ENCODE data around the gene RABEP1. TPM values are rescaled to one million over a fixed set of nuclear protein-coding genes. Genes with fewer than 3 reads are reported as not detected.

RABEP1 gene
- total and polyA plus RNA-seq, 9 of the 15 experiments (the other 6 are each of a cell fraction or from before 2014, with no cell fraction given) = 8.2 to 38.9 (median 30.3) TPM

DNA sequence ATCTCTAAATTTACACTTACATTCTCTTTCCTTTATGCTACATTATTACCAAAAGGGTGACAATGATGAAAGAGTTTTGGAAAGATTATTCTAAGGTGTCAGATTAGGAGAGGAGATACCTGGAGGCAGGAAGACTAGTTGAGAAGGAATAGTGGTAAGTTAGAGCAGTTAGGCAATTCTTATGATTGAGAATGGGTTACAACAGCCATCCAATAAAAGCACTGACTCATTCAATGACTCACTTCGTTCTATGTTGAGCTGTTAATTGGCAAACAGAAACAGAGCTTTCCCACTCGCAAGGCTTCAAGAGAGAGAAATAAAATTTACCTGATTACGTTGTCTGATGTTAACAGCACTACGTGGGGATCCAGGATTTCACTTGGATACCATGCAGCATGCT, 131.6 kb downstream of the RABEP1 start (continued):
- TF ChIP-seq NFE2 (IDR thresholded peaks at IDR 0.05; ENCODE audit: low read depth) = peak; percentile 46
- peak; percentile 97 for TF ChIP-seq FOSL1 (tag; conservative IDR thresholded peaks at IDR 0.05)
- peak; percentile 70 for TF ChIP-seq CEBPG (CRISPR knock-in tag; IDR thresholded peaks at IDR 0.05)
- TF ChIP-seq CEBPG (tag; conservative IDR thresholded peaks at IDR 0.05 in 1 of 2, IDR thresholded peaks at IDR 0.05 in 1 of 2) = peak; percentile 21 to 92; a peak in 3 of 4 replicates
- peak; percentile 31; the same call in 1 of the 2 replicates for TF ChIP-seq SMARCC2 (IDR thresholded peaks at IDR 0.05; ENCODE audit: low read depth)
- TF ChIP-seq ZKSCAN8 (CRISPR knock-in tag; IDR thresholded peaks at IDR 0.05) = no peak

- no peak overlapping the region for H3K4me3 ChIP-seq
- H3K9me3 ChIP-seq (replicated peaks; ENCODE audit: control insufficient read depth, insufficient read depth, low read depth, low read length) = no peaks in the 10 kb centered on the region
- H3K9ac ChIP-seq (ENCODE audit: insufficient read depth in 1 of 2, low read depth in 2 of 2, low read length in 2 of 2) = peak overlapping the region in 1 of 2 experiments; percentile 22; a peak in 1 of 4 replicates
- FAIRE-seq (no peak), ATAC-seq (no peak), DNase-seq (ENCODE audit: extremely low read depth in 1 of 4, low spot score in 3 of 4) (no peak)
- TF ChIP-seq FOSL1 (tag; conservative IDR thresholded peaks at IDR 0.05) (0 out of 2 replicates have a peak, but pooled peaks have one; percentile 14), REST (IDR thresholded peaks at IDR 0.05; ENCODE audit: borderline replicate concordance) (no peak), REST (CRISPR knock-in tag; IDR thresholded peaks at IDR 0.05; ENCODE audit: low read depth) (no peak), KLF10 (CRISPR knock-in tag; IDR thresholded peaks at IDR 0.05) (no peak)
- peaks cover 77% of the 10 kb centered on the region for H3K79me2 ChIP-seq (ENCODE audit: control insufficient read depth, insufficient read depth, low read length)
- H3K36me3 ChIP-seq (ENCODE audit: control insufficient read depth, insufficient read depth, low read length) = peaks cover 56% of the 10 kb centered on the region
- H3K4me1 ChIP-seq (replicated peaks in 1 of 2; ENCODE audit: control insufficient read depth in 2 of 2, insufficient read depth in 2 of 2, low read length in 2 of 2) = peaks cover 3 to 9% of the 10 kb centered on the region in 2 experiments; a peak in 3 of 5 replicates
- no peaks in the 10 kb centered on the region for H4K20me1 ChIP-seq (replicated peaks; ENCODE audit: control insufficient read depth, insufficient read depth, low read length)
- in situ Hi-C loops (cut with MboI) = no loop called here
- H3K4me2 ChIP-seq (ENCODE audit: insufficient read depth, low read length) = peak overlapping the region; percentile 41
- H2AFZ ChIP-seq (ENCODE audit: low read depth, low read length) = no peak overlapping the region
- H3K9me1 ChIP-seq (ENCODE audit: control insufficient read depth, insufficient read depth, low read length) = no peaks in the 10 kb centered on the region
- intact Hi-C loops (cut with micrococcal nuclease) = no loop called here
- ChIA-PET CTCF (ENCODE audit: low intra/inter-chr PET ratio) (no interaction called here), POLR2A (interaction anchor here (1.4 to 1.8 kb wide), 3 partner anchors 12 to 26 kb away, joined by 3 to 5 read pairs (median 3); partner anchors contain the start of gene C1QBP)
- H3K27me3 ChIP-seq (ENCODE audit: control insufficient read depth in 2 of 2, insufficient read depth in 2 of 2, low read length in 2 of 2) = no peaks in the 10 kb centered on the region
- no peak overlapping the region for H3K27ac ChIP-seq (ENCODE audit: extremely low read depth, low read depth, low read length)
- TSS peak; percentile 7 for BruUV-seq (replicated peaks)
- 51% methylated on average over 2 of the region's 2 CpGs for WGBS (ENCODE audit: insufficient coverage, low coverage, missing lambda C conversion rate)
These were observed 134.8 kb downstream of the RABEP1 start for GRCh38 chr17:5416901-5417300.

Data from K562 (cell line).